ENCODE data around the gene GJA10. TPM values are rescaled to one million over a fixed set of nuclear protein-coding genes. Genes with fewer than 3 reads are reported as not detected.

GJA10 gene
- total RNA-seq, 1 donor from 2014 or later = not detected

DNA sequence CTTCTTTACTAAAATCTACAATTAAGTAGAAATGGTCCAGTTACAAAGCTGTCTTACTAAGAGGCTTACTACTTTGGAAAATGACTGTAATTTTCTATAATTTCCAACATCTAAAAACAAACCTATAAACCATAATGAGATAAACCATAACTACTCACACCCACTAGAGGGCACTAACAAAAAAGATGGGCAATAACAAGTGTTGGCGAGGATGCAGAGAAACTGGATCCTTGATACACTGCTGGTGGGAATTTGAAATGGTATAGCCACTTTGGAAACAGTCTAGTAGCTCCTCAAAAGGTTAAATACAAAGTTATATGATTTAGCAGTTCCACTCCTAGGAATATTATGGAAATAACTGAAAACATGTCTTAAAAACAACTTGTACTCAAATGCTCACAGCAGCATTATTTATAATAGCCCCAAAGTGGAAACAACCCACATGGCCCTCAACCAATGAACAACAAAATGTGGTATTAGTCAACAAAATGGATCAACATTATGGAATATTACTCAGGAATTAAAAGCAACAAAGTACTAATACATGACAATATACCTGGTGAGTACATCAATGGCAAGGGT lies 50.6 kb downstream of the GJA10 start:
- DNase-seq (ENCODE audit: low read depth in 2 of 2) = no peak

Other genes starting within 250 kb of the GJA10 start
- gene MDN1, start 74.7 kb upstream of the GJA10 start, total RNA-seq = 19.2 and 19.8 TPM in 2 replicates
- 8.7 and 10.0 TPM in 2 replicates for gene CASP8AP2, start 64.6 kb upstream of the GJA10 start, total RNA-seq

Measured in dermis microvascular lymphatic vessel endothelial cell (primary cell).